Mesothelial cell of epicardium (in vitro differentiated cells): ENCODE results near the gene UBE2O. TPM values are rescaled to one million over a fixed set of nuclear protein-coding genes. Genes with fewer than 3 reads are reported as not detected.

Source experiments
- DNase-seq, 2 experiments: peaks; one replicate each; pipeline ENCODE4 v3.0.0; 2021; ENCODE audit warnings: low spot score in 2 of 2; ENCODE audit not compliant: unreplicated experiment in 2 of 2
- H3K27ac Mint-ChIP-seq: 2 replicates; pipeline ENCODE4 v1.8.0; 2021; ENCODE audit warnings: mixed read lengths
- H3K27me3 Mint-ChIP-seq: 2 replicates; pipeline ENCODE4 v1.8.0; 2021; ENCODE audit warnings: low read depth, mixed read lengths
- H3K36me3 Mint-ChIP-seq: 2 replicates; pipeline ENCODE4 v1.8.0; 2021; ENCODE audit warnings: mixed read lengths
- H3K4me1 Mint-ChIP-seq: 2 replicates; pipeline ENCODE4 v1.8.0; 2021; ENCODE audit warnings: mixed read lengths
- H3K4me3 Mint-ChIP-seq: 2 replicates; pipeline ENCODE4 v1.8.0; 2021; ENCODE audit warnings: mild to moderate bottlenecking, moderate library complexity, mixed read lengths
- H3K9me3 Mint-ChIP-seq: 2 replicates; pipeline ENCODE4 v1.8.0; 2021; ENCODE audit warnings: mixed read lengths
- total RNA-seq: library from RNA; stranded (reverse); gene quantifications from 3 replicates; pipeline ENCODE4 v1.2.1, GENCODE V29; 2021
- TF ChIP-seq, protein P1 (sequence below): fragments of 200-600 bp; sonication (generic); IDR thresholded peaks from one replicate; pipeline ENCODE4 v1.5.0; 2021; ENCODE audit warnings: antibody characterized with exemption; ENCODE audit not compliant: unreplicated experiment

Gene UBE2O
- total RNA-seq, 1 donor from 2014 or later, result 46.3 TPM

DNA sequence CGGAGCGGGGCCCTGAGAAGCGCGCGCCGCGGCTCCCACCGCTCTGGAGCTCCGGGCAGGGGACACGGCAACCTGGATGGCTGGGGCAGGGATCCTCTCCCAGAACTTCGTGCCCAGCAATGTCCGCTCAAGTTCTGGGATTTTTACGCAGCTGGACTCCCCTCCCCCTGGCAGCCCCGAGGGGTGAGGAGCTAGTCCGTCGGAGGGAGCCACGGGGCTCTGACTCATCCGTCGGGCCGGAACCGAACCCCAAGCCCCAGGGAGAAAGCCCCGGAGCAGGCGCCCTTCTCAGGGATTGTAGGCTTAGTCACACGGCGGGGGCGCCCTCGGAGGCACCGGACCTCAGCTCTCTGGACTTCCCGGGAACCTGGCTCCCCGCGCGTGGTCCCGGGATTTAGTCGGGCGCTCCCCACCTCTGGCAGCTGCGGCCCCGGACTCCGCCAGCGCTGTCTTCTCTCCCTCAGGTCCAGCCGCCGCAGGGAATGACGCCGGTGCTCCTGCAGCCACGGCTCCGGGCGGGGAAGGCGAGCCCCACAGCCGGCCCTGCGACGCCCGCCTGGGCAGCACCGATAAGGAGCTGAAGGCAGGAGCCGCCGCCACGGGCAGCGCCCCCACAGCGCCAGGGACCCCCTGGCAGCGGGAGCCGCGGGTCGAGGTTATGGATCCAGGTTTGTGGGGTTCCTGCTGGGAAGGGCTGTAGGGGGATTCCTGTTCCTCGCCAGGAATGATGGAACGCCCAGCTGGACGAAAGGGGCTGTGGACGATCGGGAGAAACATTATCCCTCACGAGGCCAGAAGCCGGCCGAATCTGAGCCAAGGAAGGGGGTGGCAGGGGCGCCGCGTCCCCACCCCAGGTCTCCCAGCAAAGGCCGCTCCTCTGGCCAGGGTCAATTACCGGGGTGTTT is 67.7 kb downstream of the UBE2O start:
- peak in 1 of 2 experiments; percentile 52 for DNase-seq
- H3K27ac Mint-ChIP-seq, result no peak overlapping the region
- peaks cover 2% of the 10 kb centered on the region for H3K36me3 Mint-ChIP-seq
- no peaks in the 10 kb centered on the region for H3K9me3 Mint-ChIP-seq
- H3K4me1 Mint-ChIP-seq, result peaks cover 13% of the 10 kb centered on the region
- peak overlapping the region; percentile 53 for H3K4me3 Mint-ChIP-seq
- TF ChIP-seq, protein P1, sequence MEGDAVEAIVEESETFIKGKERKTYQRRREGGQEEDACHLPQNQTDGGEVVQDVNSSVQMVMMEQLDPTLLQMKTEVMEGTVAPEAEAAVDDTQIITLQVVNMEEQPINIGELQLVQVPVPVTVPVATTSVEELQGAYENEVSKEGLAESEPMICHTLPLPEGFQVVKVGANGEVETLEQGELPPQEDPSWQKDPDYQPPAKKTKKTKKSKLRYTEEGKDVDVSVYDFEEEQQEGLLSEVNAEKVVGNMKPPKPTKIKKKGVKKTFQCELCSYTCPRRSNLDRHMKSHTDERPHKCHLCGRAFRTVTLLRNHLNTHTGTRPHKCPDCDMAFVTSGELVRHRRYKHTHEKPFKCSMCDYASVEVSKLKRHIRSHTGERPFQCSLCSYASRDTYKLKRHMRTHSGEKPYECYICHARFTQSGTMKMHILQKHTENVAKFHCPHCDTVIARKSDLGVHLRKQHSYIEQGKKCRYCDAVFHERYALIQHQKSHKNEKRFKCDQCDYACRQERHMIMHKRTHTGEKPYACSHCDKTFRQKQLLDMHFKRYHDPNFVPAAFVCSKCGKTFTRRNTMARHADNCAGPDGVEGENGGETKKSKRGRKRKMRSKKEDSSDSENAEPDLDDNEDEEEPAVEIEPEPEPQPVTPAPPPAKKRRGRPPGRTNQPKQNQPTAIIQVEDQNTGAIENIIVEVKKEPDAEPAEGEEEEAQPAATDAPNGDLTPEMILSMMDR, result no peak
- peaks cover 28% of the 10 kb centered on the region for H3K27me3 Mint-ChIP-seq

DNA sequence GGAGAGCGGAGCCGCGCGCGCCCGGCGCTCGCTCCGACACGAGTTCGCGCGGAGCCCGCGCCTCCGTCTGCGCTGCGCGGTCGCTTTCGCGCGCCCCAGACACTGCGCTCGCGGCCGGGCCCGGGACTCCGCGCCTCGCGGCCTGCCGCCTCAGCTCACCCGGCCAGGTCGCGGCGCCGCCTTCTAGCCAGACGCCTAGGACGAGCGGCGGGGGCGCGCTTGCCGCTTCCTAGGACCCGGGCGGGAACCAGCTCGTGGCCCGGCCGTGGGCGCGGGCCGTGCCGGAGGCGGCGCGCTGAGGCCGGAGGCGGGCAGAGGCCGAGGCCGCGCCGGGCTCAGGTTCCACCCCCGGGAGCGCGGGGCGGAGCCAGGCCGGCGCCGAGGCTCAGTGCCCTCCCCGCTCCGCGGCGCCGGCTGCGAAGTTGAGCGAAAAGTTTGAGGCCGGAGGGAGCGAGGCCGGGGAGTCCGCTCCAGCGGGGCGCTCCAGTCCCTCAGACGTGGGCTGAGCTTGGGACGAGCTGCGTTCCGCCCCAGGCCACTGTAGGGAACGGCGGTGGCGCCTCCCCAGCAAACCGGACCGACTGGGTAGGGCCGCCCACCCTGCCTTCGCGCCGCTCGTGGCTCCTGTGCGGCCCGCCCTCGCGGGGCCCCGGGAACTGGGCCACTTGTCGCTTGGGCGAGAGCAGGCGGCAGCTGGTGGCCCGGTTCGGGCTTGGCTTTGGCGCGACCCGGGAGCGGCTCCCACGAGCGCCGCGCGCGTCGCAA is 68.5 kb downstream of the UBE2O start, which contains the start of gene SPHK1:
Gene SPHK1 (plus strand): TSS at position 388 of the 765 bp plus-strand sequence. CDS start 1,036 bp downstream, outside the sequence.
- peak within 1 kb of the TSS; percentile 79 for H3K4me3 Mint-ChIP-seq
- TF ChIP-seq, protein P1, result no peak
- H3K27ac Mint-ChIP-seq, result peak within 1 kb of the TSS; percentile 80
- H3K36me3 Mint-ChIP-seq, result no peaks in the 10 kb centered on the region
- no peaks in the 10 kb centered on the region for H3K9me3 Mint-ChIP-seq
- DNase-seq, result peak in 1 of 2 experiments; percentile 65
- peaks cover 13% of the 10 kb centered on the region for H3K4me1 Mint-ChIP-seq
- peaks cover 30% of the 10 kb centered on the region for H3K27me3 Mint-ChIP-seq

DNA sequence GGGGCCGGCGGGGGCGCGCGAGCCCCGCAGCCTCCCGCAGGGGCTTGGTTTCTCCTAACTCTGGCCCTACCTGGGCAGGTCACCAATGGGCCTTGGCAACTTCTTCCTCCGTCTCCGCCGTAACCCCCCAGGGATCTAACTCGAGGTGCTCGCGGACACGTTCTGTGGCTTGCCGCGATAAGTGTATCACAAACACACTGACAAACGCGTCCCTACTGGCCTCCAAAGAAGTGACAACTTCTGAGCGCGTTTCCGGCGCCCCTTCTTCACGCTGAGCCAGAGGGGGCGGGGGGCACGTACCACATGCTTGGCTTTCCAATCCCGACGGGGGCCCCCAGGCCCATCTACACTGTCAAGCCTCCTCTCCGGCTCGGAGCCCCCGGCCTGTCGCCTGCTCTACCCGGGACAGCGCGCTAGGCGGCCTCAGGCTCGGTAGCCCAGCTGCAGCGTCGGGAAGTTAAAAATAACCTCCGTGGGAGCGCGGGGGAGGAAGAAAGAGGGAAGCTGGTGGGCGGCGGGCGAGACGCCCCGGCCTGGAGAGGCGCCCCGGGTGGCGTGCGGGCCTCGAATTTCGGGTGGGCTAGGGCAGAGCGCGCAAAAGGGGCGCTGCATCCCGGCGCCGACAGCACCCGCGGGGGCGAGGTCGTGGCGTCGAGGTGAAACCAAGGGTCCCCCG is 69.3 kb downstream of the UBE2O start:
- Mint-ChIP-seq H3K27ac (peak overlapping the region; percentile 80), H3K27me3 (peaks cover 30% of the 10 kb centered on the region), H3K36me3 (no peaks in the 10 kb centered on the region), H3K4me1 (peaks cover 13% of the 10 kb centered on the region), H3K4me3 (peak overlapping the region; percentile 79), H3K9me3 (no peaks in the 10 kb centered on the region)
- TF ChIP-seq, protein P1, result no peak
- peak in 1 of 2 experiments; percentile 55 for DNase-seq

DNA sequence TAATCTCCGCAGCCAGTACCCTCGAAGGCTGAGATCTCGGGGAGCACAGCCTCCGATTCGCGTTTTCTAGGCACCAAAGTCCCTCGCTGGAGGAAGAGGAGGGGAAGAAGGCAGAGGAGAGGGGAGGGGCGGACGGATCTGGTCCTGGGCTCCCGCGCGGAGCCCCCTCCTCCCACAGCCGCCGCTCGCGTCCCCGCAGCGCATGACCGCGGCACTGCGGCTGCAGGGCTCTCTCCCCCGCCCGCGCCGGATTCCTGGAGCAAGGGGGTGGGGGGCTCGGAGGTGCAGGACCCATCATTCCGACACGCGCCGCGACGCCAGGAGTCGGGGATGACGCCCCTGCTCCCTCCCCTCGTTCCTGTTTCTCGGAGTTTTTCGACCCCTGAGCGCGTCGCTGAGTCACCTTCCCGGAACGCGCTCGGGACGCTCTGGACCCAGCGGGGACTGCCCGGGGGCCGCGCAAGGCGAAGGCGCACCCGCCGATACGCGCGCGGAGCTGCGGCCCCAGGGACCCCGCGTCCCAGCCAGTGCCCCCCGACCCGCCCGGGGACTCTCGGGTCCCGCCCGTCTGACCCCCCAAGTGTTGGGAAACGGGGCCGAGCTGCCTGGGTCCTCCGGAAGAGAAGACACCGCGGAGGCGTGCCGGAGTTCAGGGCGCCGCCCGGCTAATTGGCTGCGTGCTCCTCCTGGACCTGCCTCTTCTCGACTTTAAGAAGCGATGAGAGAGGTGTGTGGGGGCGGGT is 70.0 kb downstream of the UBE2O start:
- Mint-ChIP-seq H3K4me3 (peak overlapping the region; percentile 79), H3K27ac (no peak overlapping the region), H3K27me3 (peaks cover 30% of the 10 kb centered on the region), H3K4me1 (peaks cover 13% of the 10 kb centered on the region), H3K9me3 (no peaks in the 10 kb centered on the region), H3K36me3 (no peaks in the 10 kb centered on the region)
- TF ChIP-seq, protein P1, result no peak
- peak in 1 of 2 experiments; percentile 67 for DNase-seq

DNA sequence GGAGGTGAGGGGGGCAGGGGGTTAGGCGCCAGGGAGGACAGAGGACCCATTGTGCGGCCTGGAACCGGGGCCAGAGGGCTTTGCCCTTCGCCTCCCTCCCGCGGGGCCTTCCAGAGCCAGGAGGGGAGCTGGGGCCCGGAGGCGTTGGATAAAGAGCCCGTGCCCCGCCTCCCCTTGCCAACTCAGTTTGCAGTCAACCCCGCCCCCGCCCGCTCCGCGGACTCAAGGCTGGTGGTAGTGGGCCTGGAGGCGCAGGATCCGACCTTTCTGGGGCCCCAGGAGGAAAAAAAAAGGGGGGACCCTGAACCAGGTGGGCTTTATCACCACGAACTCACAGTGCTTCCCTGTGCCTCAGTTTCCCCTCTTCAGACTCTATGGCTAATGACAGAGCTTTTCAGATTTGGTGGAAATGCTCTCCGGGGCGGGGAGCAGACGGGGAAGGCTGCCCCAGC is 70.6 kb downstream of the UBE2O start:
- H3K9me3 Mint-ChIP-seq, result peaks cover 3% of the 10 kb centered on the region
- peaks cover 13% of the 10 kb centered on the region for H3K4me1 Mint-ChIP-seq
- H3K27me3 Mint-ChIP-seq, result peaks cover 30% of the 10 kb centered on the region
- no peaks in the 10 kb centered on the region for H3K36me3 Mint-ChIP-seq
- DNase-seq, result peak in 1 of 2 experiments; percentile 48
- no peak overlapping the region for H3K27ac Mint-ChIP-seq
- TF ChIP-seq, protein P1, result no peak
- H3K4me3 Mint-ChIP-seq, result peak overlapping the region; percentile 79
